Testis (tissue), 3 donors: Measurements from ENCODE around the gene RPL28. TPM values are rescaled to one million over a fixed set of nuclear protein-coding genes. Genes with fewer than 3 reads are reported as not detected.

Source experiments
- DNase-seq: peaks from one replicate; pipeline ENCODE4 v3.0.0-alpha.2; 2019
- H3K27ac ChIP-seq, 2 donors: fragments of 200-600 bp; sonication (generic); one replicate each; pipeline ENCODE4 v1.5.1; 2019
- H3K27me3 ChIP-seq: fragments of 200-600 bp; sonication (generic); one replicate; pipeline ENCODE4 v1.5.1; 2019
- H3K36me3 ChIP-seq: fragments of 200-600 bp; sonication (generic); one replicate; pipeline ENCODE4 v1.5.1; 2017; ENCODE audit warnings: low read depth; ENCODE audit errors: missing control alignments
- H3K4me1 ChIP-seq: fragments of 200-600 bp; sonication (generic); one replicate; pipeline ENCODE4 v1.5.1; 2019
- H3K4me3 ChIP-seq, 2 donors: fragments of 200-600 bp; sonication (generic); one replicate each; pipeline ENCODE4 v1.5.1; 2017 to 2019
- H3K9me3 ChIP-seq: fragments of 200-600 bp; sonication (generic); one replicate; pipeline ENCODE4 v1.5.1; 2017
- CTCF ChIP-seq, 3 experiments: fragments of 450-650 bp in 2 of 3; fragments of 200-600 bp in 1 of 3; sonication (generic) in 1 of 3; IDR thresholded peaks; one replicate each; pipeline ENCODE4 v1.5.1; 2016 to 2019; ENCODE audit warnings: antibody characterized with exemption in 3 of 3, mild to moderate bottlenecking in 2 of 3, moderate library complexity in 1 of 3
- POLR2A ChIP-seq: fragments of 450-650 bp; IDR thresholded peaks from one replicate; pipeline ENCODE4 v1.6.1; 2017; ENCODE audit warnings: antibody characterized with exemption, mild to moderate bottlenecking, moderate library complexity
- WGBS, 2 donors: methylation state at CpG; one replicate each; pipeline ENCODE4 v1.1.5; 2018; 5-methylcytosine and 5-hydroxymethylcytosine counted together
- intact Hi-C: fragments of 100-400 bp; cut with DNase I; formaldehyde crosslinking; loops from one replicate; pipeline ENCODE4 v1.15.1; 2023; ENCODE audit warnings: low total_unique reads
- polyA plus RNA-seq: library from polyadenylated mRNA; stranded (reverse); fragments of 350-450 nt; fragmentation: Illumina TruSeq; extraction: RNeasy Lipid Tissue Mini Kit (QIAGEN cat#74804); gene quantifications from one replicate; pipeline ENCODE4 v1.2.3, GENCODE V29; 2014; ENCODE audit warnings: low read depth, low replicate concordance; ENCODE audit not compliant: insufficient read depth
- total RNA-seq, 2 donors: library from RNA; depleted of rRNA; stranded (reverse); fragments of >200 nt; gene quantifications; one replicate each; pipeline ENCODE4 v1.2.3, GENCODE V29; 2016

Gene RPL28
- total and polyA plus RNA-seq, 3 donors from 2014 or later, result 284 to 1,024 (median 624) TPM

GRCh38 chr19:55373306-55373992 is 12.3 kb upstream of the RPL28 start:
- TF ChIP-seq CTCF (IDR thresholded peaks at IDR 0.05) (no peak), POLR2A (no peak)
- Histone ChIP-seq H3K27me3 (no peaks in the 10 kb centered on the region), H3K4me3 (no peak overlapping the region), H3K9me3 (no peaks in the 10 kb centered on the region), H3K27ac (no peak overlapping the region), H3K36me3 (no peaks in the 10 kb centered on the region), H3K4me1 (peaks cover 6% of the 10 kb centered on the region)
- 63 to 81% methylated on average over 8 to 9 of the region's 9 CpGs for WGBS, 2 donors
- intact Hi-C loops, result no loop called here
- no peak for DNase-seq

GRCh38 chr19:55373993-55374757 is 11.6 kb upstream of the RPL28 start:
- intact Hi-C loops, result no loop called here
- Histone ChIP-seq H3K27ac (no peak overlapping the region), H3K27me3 (no peaks in the 10 kb centered on the region), H3K36me3 (no peaks in the 10 kb centered on the region), H3K4me1 (peaks cover 6% of the 10 kb centered on the region), H3K9me3 (no peaks in the 10 kb centered on the region), H3K4me3 (no peak overlapping the region)
- 34 to 35% methylated on average over 8 to 27 of the region's 31 CpGs for WGBS, 2 donors
- TF ChIP-seq CTCF (IDR thresholded peaks at IDR 0.05) (no peak), POLR2A (no peak)
- DNase-seq, result no peak

GRCh38 chr19:55376241-55376933 is 9.3 kb upstream of the RPL28 start, which contains the start of gene TMEM190:
TSS of gene TMEM190 (plus strand) at chr19:55376826. CDS start at chr19:55376854, 28 bp downstream.
- Histone ChIP-seq H3K36me3 (no peaks in the 10 kb centered on the region), H3K27ac (no peak within 1 kb of the TSS), H3K9me3 (no peaks in the 10 kb centered on the region), H3K27me3 (no peaks in the 10 kb centered on the region), H3K4me1 (no peaks in the 10 kb centered on the region), H3K4me3 (no peak within 1 kb of the TSS)
- TF ChIP-seq CTCF (IDR thresholded peaks at IDR 0.05) (no peak), POLR2A (no peak)
- intact Hi-C loops, result no loop called here
- DNase-seq, result no peak
- WGBS, 2 donors, result 75 to 77% methylated on average over 14 to 21 of the region's 21 CpGs

GRCh38 chr19:55377356-55378131 is 8.2 kb upstream of the RPL28 start:
- H3K4me1 ChIP-seq, result no peaks in the 10 kb centered on the region
- H3K36me3 ChIP-seq, result no peaks in the 10 kb centered on the region
- intact Hi-C loops, result no loop called here
- TF ChIP-seq CTCF (IDR thresholded peaks at IDR 0.05), result no peak
- TF ChIP-seq POLR2A, result no peak
- no peak overlapping the region for H3K4me3 ChIP-seq
- 23 to 35% methylated on average over 20 to 43 of the region's 43 CpGs for WGBS, 2 donors
- no peaks in the 10 kb centered on the region for H3K9me3 ChIP-seq
- no peak overlapping the region for H3K27ac ChIP-seq
- no peaks in the 10 kb centered on the region for H3K27me3 ChIP-seq
- no peak for DNase-seq
